Neuronal stem cell (in vitro differentiated cells): Measurements from ENCODE around the gene A4GALT.
"Not testable (repeated sequence)": the region's sequence is repeated elsewhere in the genome, so short reads cannot be mapped to it uniquely, and the experiment has no call there.

Experiments
- DNase-seq: peaks from one replicate; pipeline ENCODE4 v3.0.0-alpha.2; 2013; ENCODE audit warnings: low spot score
- H2AFZ ChIP-seq: one replicate; pipeline ENCODE4 v1.6.1; 2013; ENCODE audit warnings: mild to moderate bottlenecking, low read length, inconsistent platforms
- H2AK5ac ChIP-seq: 2 replicates; pipeline ENCODE4 v1.6.1; 2013; ENCODE audit warnings: low read depth, mild to moderate bottlenecking, inconsistent platforms, low read length, moderate library complexity, mixed read lengths
- H2BK120ac ChIP-seq: 2 replicates; pipeline ENCODE4 v1.6.1; 2013; ENCODE audit warnings: low read depth, mild to moderate bottlenecking, inconsistent platforms, low read length, moderate library complexity, mixed read lengths
- H2BK12ac ChIP-seq: one replicate; pipeline ENCODE4 v1.6.1; 2013; ENCODE audit warnings: low read length, inconsistent platforms
- H2BK15ac ChIP-seq: 2 replicates; pipeline ENCODE4 v1.6.1; 2013; ENCODE audit warnings: mild to moderate bottlenecking, low read length, inconsistent platforms, mixed read lengths
- H2BK5ac ChIP-seq: one replicate; pipeline ENCODE4 v1.6.1; 2013; ENCODE audit warnings: inconsistent platforms, mild to moderate bottlenecking, low read length, moderate library complexity
- H3K14ac ChIP-seq: one replicate; pipeline ENCODE4 v1.6.1; 2013; ENCODE audit warnings: low read length, inconsistent platforms
- H3K18ac ChIP-seq: 2 replicates; pipeline ENCODE4 v1.6.1; 2013; ENCODE audit warnings: low read length, inconsistent platforms
- H3K23ac ChIP-seq: 2 replicates; pipeline ENCODE4 v1.6.1; 2013; ENCODE audit warnings: low read depth, mild to moderate bottlenecking, mixed read lengths, low read length, inconsistent platforms; ENCODE audit not compliant: poor library complexity
- H3K27ac ChIP-seq: replicated peaks from 3 replicates; pipeline ENCODE4 v1.5.1; 2013; ENCODE audit warnings: low read length, inconsistent platforms
- H3K27me3 ChIP-seq, 3 experiments: 2 replicates each; pipeline ENCODE4 v1.6.1; 2013; ENCODE audit warnings: low read length in 3 of 3, mild to moderate bottlenecking in 2 of 3, inconsistent platforms in 1 of 3, low read depth in 1 of 3, mixed read lengths in 1 of 3, moderate library complexity in 1 of 3; ENCODE audit not compliant: control insufficient read depth in 3 of 3, insufficient read depth in 3 of 3
- H3K36me3 ChIP-seq, 2 donors: replicated peaks in 1 of 2; 2 replicates each; pipeline ENCODE4 v1.6.1; 2013; ENCODE audit warnings: low read length in 2 of 2; ENCODE audit not compliant: control insufficient read depth in 2 of 2, insufficient read depth in 2 of 2
- H3K4ac ChIP-seq: 2 replicates; pipeline ENCODE4 v1.6.1; 2013; ENCODE audit warnings: inconsistent platforms, mild to moderate bottlenecking, low read length, moderate library complexity
- H3K4me1 ChIP-seq, 2 donors: 1 replicate in 1 of 2; 2 replicates in 1 of 2; pipeline ENCODE4 v1.6.1; 2013; ENCODE audit warnings: low read length in 2 of 2, low read depth in 1 of 2; ENCODE audit not compliant: control insufficient read depth in 2 of 2, insufficient read depth in 1 of 2
- H3K4me2 ChIP-seq: one replicate; pipeline ENCODE4 v1.6.1; 2013; ENCODE audit warnings: mild to moderate bottlenecking, low read length, inconsistent platforms; ENCODE audit not compliant: insufficient read depth, poor library complexity, severe bottlenecking
- H3K4me3 ChIP-seq, 2 donors: 2 replicates each; pipeline ENCODE4 v1.5.1; 2013; ENCODE audit warnings: low read length in 2 of 2, mild to moderate bottlenecking in 2 of 2, inconsistent platforms in 1 of 2, moderate library complexity in 1 of 2
- H3K79me1 ChIP-seq: one replicate; pipeline ENCODE4 v1.6.1; 2013; ENCODE audit warnings: low read depth, mild to moderate bottlenecking, inconsistent platforms, low read length, moderate library complexity
- H3K9ac ChIP-seq: one replicate; pipeline ENCODE4 v1.6.1; 2013; ENCODE audit warnings: mild to moderate bottlenecking, low read depth, low read length, inconsistent platforms; ENCODE audit not compliant: poor library complexity
- H3K9me3 ChIP-seq, 2 donors: replicated peaks in 1 of 2; 2 replicates each; pipeline versions ENCODE3 to v1.6.1; 2013; ENCODE audit warnings: low read length in 2 of 2, mild to moderate bottlenecking in 2 of 2, inconsistent platforms in 1 of 2, low read depth in 1 of 2, mixed read lengths in 1 of 2, moderate library complexity in 1 of 2; ENCODE audit not compliant: control insufficient read depth in 2 of 2, insufficient read depth in 1 of 2
- H4K8ac ChIP-seq: one replicate; pipeline ENCODE4 v1.6.1; 2013; ENCODE audit warnings: low read depth, mild to moderate bottlenecking, inconsistent platforms, low read length, moderate library complexity
- H4K91ac ChIP-seq: one replicate; pipeline ENCODE4 v1.6.1; 2013; ENCODE audit warnings: low read length, low read depth, mild to moderate bottlenecking, inconsistent platforms; ENCODE audit not compliant: poor library complexity
- WGBS, 2 donors: extraction: QIAGEN DNeasy Blood & Tissue Kit; methylation state at CpG; one replicate each; pipeline ENCODE4 v1.1.7; 2013; ENCODE audit warnings: missing lambda C conversion rate in 2 of 2, mixed read lengths in 1 of 2; ENCODE audit not compliant: insufficient read length in 2 of 2, insufficient replicate concordance in 1 of 2; ENCODE audit errors: extremely low coverage in 2 of 2; 5-methylcytosine and 5-hydroxymethylcytosine counted together

A4GALT gene

DNA sequence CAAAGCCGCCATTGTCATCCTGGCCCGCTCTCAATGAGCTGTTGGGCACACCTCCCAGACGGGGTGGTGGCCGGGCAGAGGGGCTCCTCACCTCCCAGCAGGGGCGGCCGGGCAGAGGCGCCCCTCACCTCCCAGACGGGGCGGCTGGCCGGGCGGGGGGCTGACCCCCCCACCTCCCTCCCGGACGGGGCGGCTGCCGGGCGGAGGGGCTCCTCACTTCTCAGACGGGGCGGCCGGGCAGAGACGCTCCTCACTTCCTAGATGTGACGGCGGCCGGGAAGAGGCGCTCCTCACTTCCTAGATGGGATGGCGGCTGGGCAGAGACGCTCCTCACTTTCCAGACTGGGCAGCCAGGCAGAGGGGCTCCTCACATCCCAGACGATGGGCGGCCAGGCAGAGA, 29.8 kb upstream of the A4GALT start:
- not testable (repeated sequence) for H3K4me2 ChIP-seq, H3K27ac ChIP-seq, H2BK120ac ChIP-seq, H3K79me1 ChIP-seq, H4K8ac ChIP-seq, DNase-seq, H3K18ac ChIP-seq, H2AK5ac ChIP-seq, H2BK15ac ChIP-seq, H3K9ac ChIP-seq, H2BK12ac ChIP-seq, H3K4ac ChIP-seq, H3K14ac ChIP-seq, H3K23ac ChIP-seq, H4K91ac ChIP-seq, H3K27me3 ChIP-seq, H3K4me3 ChIP-seq, H3K9me3 ChIP-seq, H3K4me1 ChIP-seq, H3K36me3 ChIP-seq, H2AFZ ChIP-seq, H2BK5ac ChIP-seq
- no CpG with 5 or more reads among the region's 28 CpGs for WGBS, 2 donors

DNA sequence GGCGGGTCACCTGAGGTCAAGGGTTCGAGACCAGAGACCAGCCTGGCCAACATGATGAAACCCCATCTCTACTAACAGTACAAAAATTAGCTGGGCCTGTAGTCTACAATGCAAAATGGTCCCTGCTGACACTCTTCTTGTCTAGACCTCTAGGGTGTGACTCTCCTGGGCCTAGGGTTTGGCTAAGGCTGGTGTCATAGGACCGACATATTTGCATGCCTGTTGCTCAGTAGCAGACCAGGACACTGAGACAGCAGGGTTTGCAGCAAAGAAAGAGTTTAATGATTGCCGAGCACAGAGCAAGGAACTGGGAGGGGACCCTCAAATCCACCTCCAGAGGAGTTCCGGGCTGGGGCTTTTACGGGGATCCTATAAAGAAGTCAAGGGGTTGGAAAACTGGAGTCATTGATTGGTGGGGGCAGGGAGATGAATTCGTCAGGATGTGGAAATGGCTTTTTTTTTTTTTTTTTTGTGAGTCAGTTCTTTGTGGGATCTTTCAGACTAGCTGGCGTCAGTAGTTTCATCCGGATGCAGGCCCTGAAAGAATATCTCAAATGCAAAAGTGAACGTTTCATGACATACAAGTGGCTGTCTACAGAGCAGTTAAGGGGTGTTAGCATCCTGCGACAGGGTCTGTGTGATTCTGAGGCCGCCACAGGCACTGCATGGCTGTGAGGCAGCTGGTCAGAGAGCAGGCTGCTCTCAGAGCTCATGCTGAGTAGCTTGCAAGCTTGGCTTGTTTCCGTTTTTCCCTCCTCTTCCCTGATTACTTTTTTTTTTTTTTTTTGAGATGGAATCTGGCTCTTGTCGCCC, 27.2 kb upstream of the A4GALT start:
- Histone ChIP-seq H3K4me3 (peak overlapping the region in 1 of 2 donors; percentile 21), H2BK15ac (no peak overlapping the region), H3K79me1 (peaks cover 2% of the 10 kb centered on the region), H3K14ac (no peak overlapping the region), H3K4me2 (no peak overlapping the region), H2AK5ac (no peak overlapping the region), H2AFZ (peak overlapping the region; percentile 86), H3K23ac (no peak overlapping the region), H3K9ac (no peak overlapping the region), H3K27ac (no peak overlapping the region), H3K4me1 (peaks cover 9 to 11% of the 10 kb centered on the region in 2 donors), H3K18ac (no peak overlapping the region), H4K91ac (no peak overlapping the region), H2BK12ac (no peak overlapping the region), H2BK5ac (no peak overlapping the region), H3K27me3 (no peaks in the 10 kb centered on the region), H3K9me3 (no peaks in the 10 kb centered on the region), H2BK120ac (no peak overlapping the region), H3K4ac (no peak overlapping the region), H3K36me3 (no peaks in the 10 kb centered on the region), H4K8ac (no peak overlapping the region)
- no CpG with 5 or more reads among the region's 14 CpGs for WGBS, 2 donors
- DNase-seq = no peak

DNA sequence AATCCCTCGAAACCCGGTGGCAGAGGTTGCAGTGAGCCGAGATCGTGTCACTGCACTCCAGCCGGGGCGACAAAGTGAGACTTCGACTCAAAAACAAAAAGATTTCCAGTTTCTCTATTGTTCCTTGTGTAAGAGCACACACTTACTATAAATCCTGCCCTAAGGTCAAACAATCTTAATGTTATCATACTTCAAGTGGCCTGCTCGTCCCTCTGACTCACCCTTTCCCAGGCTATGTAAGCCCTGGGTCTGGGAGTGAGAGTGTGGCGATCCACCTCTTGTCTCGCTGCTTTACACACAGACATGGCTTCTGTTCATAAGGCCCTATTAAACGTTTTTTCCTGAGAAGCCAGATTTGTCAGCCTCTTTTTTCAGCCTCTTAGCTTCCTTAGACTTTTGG, 24.4 kb upstream of the A4GALT start:
- H2BK12ac ChIP-seq = no peak overlapping the region
- H3K4me2 ChIP-seq = no peak overlapping the region
- no peak overlapping the region for H2AFZ ChIP-seq
- peaks cover 2% of the 10 kb centered on the region for H3K79me1 ChIP-seq
- no peak overlapping the region for H3K23ac ChIP-seq
- no peaks in the 10 kb centered on the region for H3K9me3 ChIP-seq
- H2BK15ac ChIP-seq = no peak overlapping the region
- no peak overlapping the region for H3K14ac ChIP-seq
- H3K4me3 ChIP-seq = no peak overlapping the region
- H3K18ac ChIP-seq = no peak overlapping the region
- no peak overlapping the region for H2AK5ac ChIP-seq
- no peaks in the 10 kb centered on the region for H3K27me3 ChIP-seq
- H3K4ac ChIP-seq = no peak overlapping the region
- H2BK120ac ChIP-seq = no peak overlapping the region
- H2BK5ac ChIP-seq = no peak overlapping the region
- H4K91ac ChIP-seq = no peak overlapping the region
- no peak overlapping the region for H4K8ac ChIP-seq
- no CpG with 5 or more reads among the region's 11 CpGs for WGBS, 2 donors
- H3K36me3 ChIP-seq = no peaks in the 10 kb centered on the region
- DNase-seq = no peak
- no peak overlapping the region for H3K9ac ChIP-seq
- peaks cover 9 to 11% of the 10 kb centered on the region in 2 donors for H3K4me1 ChIP-seq
- H3K27ac ChIP-seq = no peak overlapping the region

DNA sequence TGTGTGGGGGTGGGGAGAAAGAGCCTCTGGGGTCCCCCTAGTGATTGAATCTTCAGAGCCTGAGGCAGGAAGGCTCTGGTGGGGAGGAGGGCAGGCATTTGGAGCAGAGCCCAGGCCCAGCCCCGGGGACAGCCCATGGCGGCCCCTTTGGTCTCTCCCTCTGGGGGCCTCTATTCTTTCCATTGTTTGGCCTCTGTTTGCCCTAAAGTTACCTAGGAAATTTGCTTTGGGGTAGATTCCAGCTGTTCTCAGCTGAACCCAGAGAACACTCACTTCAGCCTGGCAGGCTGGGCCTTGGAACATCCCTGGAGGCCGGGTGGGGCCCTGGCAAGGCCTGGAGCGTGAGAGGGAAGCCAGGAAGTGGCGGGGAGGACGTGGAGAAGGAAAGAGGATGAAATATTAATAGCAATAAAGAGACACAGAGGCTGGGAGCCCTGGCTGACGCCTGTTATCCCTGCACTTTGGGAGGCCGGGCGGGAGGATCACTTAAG, 22.9 kb upstream of the A4GALT start:
- DNase-seq = no peak
- no peaks in the 10 kb centered on the region for H3K9me3 ChIP-seq
- no CpG with 5 or more reads among the region's 9 CpGs for WGBS, 2 donors
- H2AFZ ChIP-seq = peak overlapping the region; percentile 85
- peaks cover 2% of the 10 kb centered on the region for H3K79me1 ChIP-seq
- no peak overlapping the region for H2BK120ac ChIP-seq
- no peak overlapping the region for H3K14ac ChIP-seq
- H2AK5ac ChIP-seq = no peak overlapping the region
- peak overlapping the region; percentile 58 for H2BK12ac ChIP-seq
- peak overlapping the region; percentile 18 for H3K4me2 ChIP-seq
- peaks cover 7 to 9% of the 10 kb centered on the region in 2 donors for H3K4me1 ChIP-seq
- H3K4ac ChIP-seq = no peak overlapping the region
- H3K23ac ChIP-seq = no peak overlapping the region
- no peak overlapping the region for H4K91ac ChIP-seq
- no peak overlapping the region for H3K9ac ChIP-seq
- no peak overlapping the region for H2BK5ac ChIP-seq
- peak overlapping the region; percentile 54 for H3K27ac ChIP-seq
- no peaks in the 10 kb centered on the region for H3K27me3 ChIP-seq
- H3K36me3 ChIP-seq = no peaks in the 10 kb centered on the region
- H2BK15ac ChIP-seq = peak overlapping the region; percentile 83
- peak overlapping the region; percentile 84 for H3K18ac ChIP-seq
- H3K4me3 ChIP-seq = no peak overlapping the region
- H4K8ac ChIP-seq = no peak overlapping the region
